SK-N-SH (cell line): ENCODE data around the gene KIF25. TPM values are rescaled to one million over a fixed set of nuclear protein-coding genes. Genes with fewer than 3 reads are reported as not detected.

ENCODE experiments used
- CTCF ChIA-PET: fragments of 300-600, 350-600 bp; formaldehyde crosslinking; extraction: SDS; loops from one replicate; lab custom pipeline; 2021; lab: Yijun Ruan, JAX
- POLR2A ChIA-PET: fragments of 350-600 bp; sonication (Branson Sonifier 250); formaldehyde crosslinking; extraction: SDS; loops from one replicate; lab custom pipeline; 2020; ENCODE audit warnings: antibody characterized with exemption, inconsistent platforms; lab: Yijun Ruan, JAX
- DNase-seq: peaks from one replicate; pipeline ENCODE4 v3.0.0; 2012
- H2AFZ ChIP-seq: fragments of 200-600 bp; sonication (generic); 2 replicates; pipeline ENCODE4 v1.8.1; 2016; ENCODE audit warnings: antibody characterized with exemption, mild to moderate bottlenecking, low read depth
- H3F3A ChIP-seq: fragments of 200-600 bp; sonication (generic); replicated peaks from 2 replicates; pipeline ENCODE3; 2016; ENCODE audit warnings: antibody characterized with exemption, mild to moderate bottlenecking; ENCODE audit not compliant: insufficient read depth
- H3K27ac ChIP-seq, 2 experiments: fragments of 200-500 bp in 1 of 2; fragments of 200-600 bp in 1 of 2; sonication (Bioruptor generic) in 1 of 2; sonication (generic), shearing (Covaris generic) in 1 of 2; 2 replicates each; pipeline versions ENCODE4 v1.5.1 to v1.6.1; 2014 to 2016; ENCODE audit warnings: low read depth in 2 of 2, inconsistent platforms in 1 of 2, low read length in 1 of 2, mild to moderate bottlenecking in 1 of 2, mixed read lengths in 1 of 2
- H3K27me3 ChIP-seq: fragments of 200-600 bp; sonication (generic), shearing (Covaris generic); 2 replicates; pipeline ENCODE4 v1.6.1; 2016; ENCODE audit warnings: mixed run types; ENCODE audit not compliant: insufficient read depth
- H3K36me3 ChIP-seq, 2 experiments: fragments of 200-500 bp in 1 of 2; fragments of 200-600 bp in 1 of 2; sonication (Bioruptor generic) in 1 of 2; sonication (generic) in 1 of 2; replicated peaks in 1 of 2; 2 replicates each; pipeline versions ENCODE3 to v1.5.1; 2014 to 2016; ENCODE audit warnings: low read length in 1 of 2, mild to moderate bottlenecking in 1 of 2; ENCODE audit not compliant: insufficient read depth in 2 of 2, control insufficient read depth in 1 of 2
- H3K4me1 ChIP-seq, 2 experiments: fragments of 200-500 bp in 1 of 2; fragments of 200-600 bp in 1 of 2; sonication (Bioruptor generic) in 1 of 2; sonication (generic), shearing (Covaris generic) in 1 of 2; 2 replicates each; pipeline versions ENCODE4 v1.5.1 to v1.6.1; 2014 to 2016; ENCODE audit warnings: low read depth in 1 of 2, low read length in 1 of 2, mixed run types in 1 of 2; ENCODE audit not compliant: insufficient read depth in 2 of 2, control insufficient read depth in 1 of 2
- H3K4me2 ChIP-seq: fragments of 200-600 bp; sonication (generic), shearing (Covaris generic); 2 replicates; pipeline ENCODE4 v1.6.1; 2017; ENCODE audit warnings: mixed run types
- H3K4me3 ChIP-seq, 2 experiments: fragments of 200-500 bp in 1 of 2; fragments of 200-600 bp in 1 of 2; sonication (Bioruptor generic) in 1 of 2; sonication (generic), shearing (Covaris generic) in 1 of 2; 2 replicates each; pipeline versions ENCODE4 v1.5.1 to v1.8.1; 2014 to 2016; ENCODE audit warnings: low read depth in 2 of 2, inconsistent platforms in 1 of 2, low read length in 1 of 2, mild to moderate bottlenecking in 1 of 2, mixed read lengths in 1 of 2, moderate library complexity in 1 of 2
- H3K79me2 ChIP-seq: fragments of 200-600 bp; sonication (generic); 2 replicates; pipeline ENCODE4 v1.8.1; 2017; ENCODE audit warnings: mild to moderate bottlenecking; ENCODE audit not compliant: insufficient read depth
- H3K9ac ChIP-seq: fragments of 200-600 bp; sonication (generic); 2 replicates; pipeline ENCODE4 v1.6.1; 2017; ENCODE audit warnings: mixed run types
- H3K9me2 ChIP-seq: fragments of 200-600 bp; sonication (generic); 2 replicates; pipeline ENCODE4 v1.6.1; 2017; ENCODE audit warnings: mixed run types
- H3K9me3 ChIP-seq: fragments of 200-600 bp; sonication (generic); 2 replicates; pipeline ENCODE4 v1.6.1; 2017; ENCODE audit warnings: mixed run types, mild to moderate bottlenecking, moderate library complexity
- H4K20me1 ChIP-seq: fragments of 200-600 bp; sonication (generic); 2 replicates; pipeline ENCODE4 v1.6.1; 2017; ENCODE audit warnings: mild to moderate bottlenecking, mixed run types; ENCODE audit not compliant: insufficient read depth
- CHD2 ChIP-seq: fragments of 150-350 bp; IDR thresholded peaks from 2 replicates; pipeline ENCODE4 v1.6.1; 2018; ENCODE audit warnings: low read length; ENCODE audit not compliant: partially characterized antibody
- CTCF ChIP-seq: fragments of 200-600 bp; sonication (generic); IDR thresholded peaks from 2 replicates; pipeline ENCODE4 v1.6.1; 2017; ENCODE audit warnings: antibody characterized with exemption, mild to moderate bottlenecking, moderate library complexity
- ELF1 ChIP-seq: IDR thresholded peaks from 2 replicates; pipeline ENCODE4 v1.4.0; 2012
- EP300 ChIP-seq, 2 experiments: IDR thresholded peaks; 2 replicates each; pipeline versions ENCODE4 v1.4.0 to v1.6.1; 2012; ENCODE audit warnings: borderline replicate concordance in 1 of 2, low read depth in 1 of 2, low read length in 1 of 2
- EZH2phosphoT487 ChIP-seq: fragments of 200-600 bp; sonication (generic); IDR thresholded peaks from 2 replicates; pipeline ENCODE4 v1.6.1; 2017; ENCODE audit warnings: low read depth, mixed run types, mild to moderate bottlenecking, antibody characterized with exemption, moderate library complexity, borderline replicate concordance
- FOXJ3 ChIP-seq: sonication (generic); formaldehyde crosslinking; IDR thresholded peaks from 2 replicates; pipeline ENCODE4 v1.5.1; 2020; ENCODE audit warnings: mild to moderate bottlenecking, missing genetic modification reagents
- FOXM1 ChIP-seq: IDR thresholded peaks from 2 replicates; pipeline ENCODE4 v1.4.0; 2012; ENCODE audit warnings: low read depth, mild to moderate bottlenecking
- GABPA ChIP-seq: IDR thresholded peaks from 2 replicates; pipeline ENCODE4 v1.4.0; 2012; ENCODE audit warnings: low read depth, mild to moderate bottlenecking
- MAX ChIP-seq: IDR thresholded peaks from 2 replicates; pipeline ENCODE4 v1.4.0; 2012; ENCODE audit warnings: low read depth
- MXI1 ChIP-seq: IDR thresholded peaks from 2 replicates; pipeline ENCODE4 v1.6.1; 2012; ENCODE audit warnings: mild to moderate bottlenecking, low read depth, low read length, improper control_type of control experiment
- NFIC ChIP-seq: IDR thresholded peaks from 2 replicates; pipeline ENCODE4 v1.4.0; 2012; ENCODE audit warnings: borderline replicate concordance
- PBX3 ChIP-seq: IDR thresholded peaks from 2 replicates; pipeline ENCODE4; 2012
- REST ChIP-seq: IDR thresholded peaks from 2 replicates; pipeline ENCODE4 v1.6.1; 2012; ENCODE audit warnings: mild to moderate bottlenecking, low read depth, low read length, moderate library complexity
- RFX5 ChIP-seq: IDR thresholded peaks from 2 replicates; pipeline ENCODE4 v1.6.1; 2012; ENCODE audit warnings: mild to moderate bottlenecking, improper control_type of control experiment, low read length
- RXRA ChIP-seq: IDR thresholded peaks from 2 replicates; pipeline ENCODE4 v1.4.0; 2012; ENCODE audit warnings: low read depth, mild to moderate bottlenecking, borderline replicate concordance
- SIN3A ChIP-seq: IDR thresholded peaks from 2 replicates; pipeline ENCODE4 v1.6.1; 2012; ENCODE audit warnings: low read depth, mild to moderate bottlenecking, low read length, moderate library complexity, borderline replicate concordance
- SMC3 ChIP-seq: IDR thresholded peaks from 2 replicates; pipeline ENCODE4 v1.6.1; 2012; ENCODE audit warnings: low read depth, low read length, improper control_type of control experiment
- TAF1 ChIP-seq: IDR thresholded peaks from 2 replicates; pipeline ENCODE4 v1.6.1; 2012; ENCODE audit warnings: low read depth, mild to moderate bottlenecking, low read length, moderate library complexity, borderline replicate concordance
- TEAD4 ChIP-seq: IDR thresholded peaks from 2 replicates; pipeline ENCODE4 v1.4.0; 2012; ENCODE audit warnings: mild to moderate bottlenecking, borderline replicate concordance; ENCODE audit not compliant: insufficient read depth
- YY1 ChIP-seq: IDR thresholded peaks from 2 replicates; pipeline ENCODE4 v1.4.0; 2012; ENCODE audit warnings: low read depth, mild to moderate bottlenecking
- WGBS: methylation state at CpG from one replicate; pipeline ENCODE4 v1.1.6; 2017; ENCODE audit warnings: low lambda C conversion rate; 5-methylcytosine and 5-hydroxymethylcytosine counted together
- polyA plus RNA-seq, 3 experiments: library from polyadenylated mRNA; depleted of rRNA; stranded (reverse); fragments of >200 nt; gene quantifications; 2 replicates each; pipeline ENCODE4 v1.2.3, GENCODE V29; 2012

KIF25 gene
- polyA plus RNA-seq, 1 of the 3 experiments (the other 2 are of a cell fraction) = not detected

GRCh38 chr6:167978607-167979006 is 18.9 kb upstream of the KIF25 start:
- no peak for DNase-seq
- Histone ChIP-seq H3K27ac (no peak overlapping the region), H3K4me2 (no peak overlapping the region), H3K79me2 (no peaks in the 10 kb centered on the region), H3K36me3 (no peaks in the 10 kb centered on the region), H3K9ac (no peak overlapping the region), H3F3A (no peaks in the 10 kb centered on the region), H3K4me3 (no peak overlapping the region), H3K27me3 (no peaks in the 10 kb centered on the region), H2AFZ (no peak overlapping the region), H4K20me1 (no peaks in the 10 kb centered on the region), H3K9me2 (no peaks in the 10 kb centered on the region), H3K9me3 (no peaks in the 10 kb centered on the region), H3K4me1 (peaks cover 0 to 4% of the 10 kb centered on the region in 2 experiments; a peak in 1 of 4 replicates)
- TF ChIP-seq CTCF = no peak
- no peak for TF ChIP-seq YY1
- no peak for TF ChIP-seq FOXM1
- no peak for TF ChIP-seq EP300 (IDR thresholded peaks at IDR 0.05; ENCODE audit: borderline replicate concordance in 1 of 2, low read depth in 1 of 2, low read length in 1 of 2)
- no peak for TF ChIP-seq SMC3
- TF ChIP-seq EZH2phosphoT487 = no peak
- TF ChIP-seq NFIC = no peak
- no peak for TF ChIP-seq CHD2
- TF ChIP-seq GABPA = no peak
- TF ChIP-seq TAF1 = no peak
- no peak for TF ChIP-seq PBX3
- no peak for TF ChIP-seq SIN3A
- no peak for TF ChIP-seq RXRA
- no peak for TF ChIP-seq TEAD4
- no peak for TF ChIP-seq MXI1
- no peak for TF ChIP-seq MAX
- TF ChIP-seq RFX5 = no peak
- no peak for TF ChIP-seq ELF1
- no peak for TF ChIP-seq REST
- TF ChIP-seq FOXJ3 = no peak
- CTCF ChIA-PET = interaction anchor here (2.3 kb wide), 1 partner anchor 11 kb away, joined by 8 read pairs; no protein-coding TSS in a partner anchor
- 65% methylated on average over 7 of the region's 7 CpGs for WGBS
- POLR2A ChIA-PET = no interaction called here
